GM19099 (cell line): ENCODE results near the gene MAST4.

Source experiments
- POLR2A ChIP-seq: IDR thresholded peaks from 3 replicates; pipeline ENCODE4 v1.6.1; 2011; ENCODE audit warnings: low read depth; ENCODE audit not compliant: insufficient read length; ENCODE audit errors: extremely low read depth

MAST4 gene

GRCh38 chr5:66595756-66596635 is at the start of gene MAST4:
MAST4 (plus strand) TSS chr5:66596393; CDS start chr5:66596656, 263 bp downstream.
- no peak for TF ChIP-seq POLR2A

GRCh38 chr5:66546541-66546940 is 49.7 kb upstream of the MAST4 start:
- TF ChIP-seq POLR2A = no peak

- no peak for TF ChIP-seq POLR2A
These were observed 44.9 kb upstream of the MAST4 start for GRCh38 chr5:66551338-66551737.

GRCh38 chr5:66551945-66552344 is 44.2 kb upstream of the MAST4 start:
- TF ChIP-seq POLR2A = no peak

GRCh38 chr5:66553368-66553912 is 42.8 kb upstream of the MAST4 start:
- TF ChIP-seq POLR2A = no peak

- TF ChIP-seq POLR2A = no peak
These were observed 42.1 kb upstream of the MAST4 start for GRCh38 chr5:66553916-66554575.

- TF ChIP-seq POLR2A = no peak
These were observed 41.3 kb upstream of the MAST4 start for GRCh38 chr5:66554884-66555283.

GRCh38 chr5:66558560-66558959 is 37.6 kb upstream of the MAST4 start:
- no peak for TF ChIP-seq POLR2A

GRCh38 chr5:66560371-66560770 is 35.8 kb upstream of the MAST4 start:
- TF ChIP-seq POLR2A = no peak

- no peak for TF ChIP-seq POLR2A
These were observed 34.8 kb upstream of the MAST4 start for GRCh38 chr5:66561256-66561990.

GRCh38 chr5:66565878-66566277 is 30.3 kb upstream of the MAST4 start:
- no peak for TF ChIP-seq POLR2A

GRCh38 chr5:66567474-66567873 is 28.7 kb upstream of the MAST4 start:
- TF ChIP-seq POLR2A = no peak

- no peak for TF ChIP-seq POLR2A
These were observed 26.0 kb upstream of the MAST4 start for GRCh38 chr5:66570201-66570600.

GRCh38 chr5:66573733-66574132 is 22.5 kb upstream of the MAST4 start:
- TF ChIP-seq POLR2A = no peak

- TF ChIP-seq POLR2A = no peak
These were observed 13.6 kb upstream of the MAST4 start for GRCh38 chr5:66582499-66583165.
